ENCODE measurements around the gene FYB2.

The FYB2 gene

DNA sequence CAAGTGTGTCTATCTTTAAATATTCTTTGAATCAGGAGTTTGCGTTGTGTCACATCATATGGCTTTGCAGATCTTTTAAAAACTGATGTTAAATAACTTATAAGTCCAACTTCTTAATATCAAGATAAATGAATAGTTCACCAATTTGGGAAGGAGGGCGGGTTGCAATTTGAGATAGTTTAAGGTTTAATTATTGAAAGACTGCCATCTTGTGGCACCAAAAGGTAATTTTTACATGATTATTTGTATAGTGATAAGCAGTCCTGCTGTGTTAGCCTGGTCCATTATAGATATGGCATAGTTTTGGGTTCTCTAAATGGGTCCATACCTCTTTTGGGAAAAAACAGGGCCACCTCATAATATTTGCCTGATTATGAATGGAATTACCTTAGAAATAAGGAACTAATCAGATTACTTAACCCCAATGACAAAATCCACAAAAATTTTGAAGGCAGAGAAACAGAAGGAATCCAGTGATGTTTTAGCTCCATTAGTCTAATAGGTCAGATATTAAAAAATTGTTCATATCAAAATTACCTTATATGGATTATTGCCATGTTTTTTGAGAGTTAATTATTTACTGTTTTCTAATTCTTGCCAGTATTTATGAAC, 109.8 kb downstream of the FYB2 start:
- no peaks in the 10 kb centered on the region for H3K36me3 ChIP-seq (ENCODE audit: control insufficient read depth, low read length)
- no peaks in the 10 kb centered on the region for H3K4me1 ChIP-seq (ENCODE audit: control insufficient read depth, low read length)
- no peak overlapping the region for H3K4me2 ChIP-seq (ENCODE audit: low read length)
- H4K20me1 ChIP-seq (ENCODE audit: control insufficient read depth, insufficient read depth, low read depth, low read length) = no peaks in the 10 kb centered on the region
- no peaks in the 10 kb centered on the region for H3F3A ChIP-seq (ENCODE audit: control insufficient read depth, insufficient read depth)
- no peaks in the 10 kb centered on the region for H3K79me2 ChIP-seq (ENCODE audit: control insufficient read depth, low read length)
- peaks cover 11% of the 10 kb centered on the region for H3K27me3 ChIP-seq (ENCODE audit: control insufficient read depth, low read length)
- no peak overlapping the region for H3K27ac ChIP-seq (ENCODE audit: low read depth, low read length)
- H3K9me2 ChIP-seq (replicated peaks; ENCODE audit: control insufficient read depth, low read length) = no peaks in the 10 kb centered on the region
- no peak overlapping the region for H3K4me3 ChIP-seq (ENCODE audit: low read length)
- H3K9me3 ChIP-seq (ENCODE audit: control insufficient read depth, insufficient read depth, low read length) = no peaks in the 10 kb centered on the region
- TF ChIP-seq EZH2phosphoT487 (IDR thresholded peaks at IDR 0.05; ENCODE audit: borderline replicate concordance, low read length) (no peak), CTCF (IDR thresholded peaks at IDR 0.05; ENCODE audit: low read depth, low read length, poor library complexity, severe bottlenecking) (peak; percentile 59)

- Histone ChIP-seq H3K27ac (ENCODE audit: low read depth, low read length) (no peak overlapping the region), H4K20me1 (ENCODE audit: control insufficient read depth, insufficient read depth, low read depth, low read length) (no peaks in the 10 kb centered on the region), H3K4me3 (ENCODE audit: low read length) (no peak overlapping the region), H3K9me3 (ENCODE audit: control insufficient read depth, insufficient read depth, low read length) (no peaks in the 10 kb centered on the region), H3K9me2 (replicated peaks; ENCODE audit: control insufficient read depth, low read length) (no peaks in the 10 kb centered on the region), H3K27me3 (ENCODE audit: control insufficient read depth, low read length) (peaks cover 11% of the 10 kb centered on the region), H3K36me3 (ENCODE audit: control insufficient read depth, low read length) (no peaks in the 10 kb centered on the region), H3F3A (ENCODE audit: control insufficient read depth, insufficient read depth) (no peaks in the 10 kb centered on the region), H3K4me1 (ENCODE audit: control insufficient read depth, low read length) (no peaks in the 10 kb centered on the region), H3K4me2 (ENCODE audit: low read length) (no peak overlapping the region), H3K79me2 (ENCODE audit: control insufficient read depth, low read length) (no peaks in the 10 kb centered on the region)
- TF ChIP-seq CTCF (IDR thresholded peaks at IDR 0.05; ENCODE audit: low read depth, low read length, poor library complexity, severe bottlenecking) (no peak), EZH2phosphoT487 (IDR thresholded peaks at IDR 0.05; ENCODE audit: borderline replicate concordance, low read length) (no peak)
These were observed 111.8 kb downstream of the FYB2 start for GRCh38 chr1:56707379-56707778.

- no peak overlapping the region for H3K4me2 ChIP-seq (ENCODE audit: low read length)
- no peak overlapping the region for H3K27ac ChIP-seq (ENCODE audit: low read depth, low read length)
- H3K4me3 ChIP-seq (ENCODE audit: low read length) = no peak overlapping the region
- no peaks in the 10 kb centered on the region for H3K9me3 ChIP-seq (ENCODE audit: control insufficient read depth, insufficient read depth, low read length)
- H3K79me2 ChIP-seq (ENCODE audit: control insufficient read depth, low read length) = no peaks in the 10 kb centered on the region
- H3K4me1 ChIP-seq (ENCODE audit: control insufficient read depth, low read length) = no peaks in the 10 kb centered on the region
- TF ChIP-seq EZH2phosphoT487 (IDR thresholded peaks at IDR 0.05; ENCODE audit: borderline replicate concordance, low read length) (no peak), CTCF (IDR thresholded peaks at IDR 0.05; ENCODE audit: low read depth, low read length, poor library complexity, severe bottlenecking) (no peak)
- peaks cover 2% of the 10 kb centered on the region; the same call in 1 of the 2 replicates for H3K27me3 ChIP-seq (ENCODE audit: control insufficient read depth, low read length)
- H3F3A ChIP-seq (ENCODE audit: control insufficient read depth, insufficient read depth) = no peaks in the 10 kb centered on the region
- no peaks in the 10 kb centered on the region for H4K20me1 ChIP-seq (ENCODE audit: control insufficient read depth, insufficient read depth, low read depth, low read length)
- no peaks in the 10 kb centered on the region for H3K9me2 ChIP-seq (replicated peaks; ENCODE audit: control insufficient read depth, low read length)
- H3K36me3 ChIP-seq (ENCODE audit: control insufficient read depth, low read length) = no peaks in the 10 kb centered on the region
These were observed 115.5 kb downstream of the FYB2 start for GRCh38 chr1:56703747-56704146.
